Nephron progenitor cell (in vitro differentiated cells): ENCODE data around the gene HSPA5.
"Not testable (repeated sequence)": the region's sequence is repeated elsewhere in the genome, so short reads cannot be mapped to it uniquely, and the experiment has no call there.

Source experiments
- DNase-seq: peaks from one replicate; pipeline ENCODE4 v3.0.0; 2021
- H3K27ac Mint-ChIP-seq: 2 replicates; pipeline ENCODE4 v1.8.0; 2021; ENCODE audit warnings: mild to moderate bottlenecking, moderate library complexity, mixed read lengths
- H3K27me3 Mint-ChIP-seq: 2 replicates; pipeline ENCODE4 v1.8.0; 2021; ENCODE audit warnings: mild to moderate bottlenecking, low read depth, mixed read lengths; ENCODE audit not compliant: poor library complexity
- H3K36me3 Mint-ChIP-seq: 2 replicates; pipeline ENCODE4 v1.8.0; 2021; ENCODE audit warnings: low read depth, mixed read lengths
- H3K4me1 Mint-ChIP-seq: 2 replicates; pipeline ENCODE4 v1.8.0; 2021; ENCODE audit warnings: mixed read lengths
- H3K4me3 Mint-ChIP-seq: 2 replicates; pipeline ENCODE4 v1.8.0; 2021; ENCODE audit warnings: mild to moderate bottlenecking, moderate library complexity, mixed read lengths
- H3K9me3 Mint-ChIP-seq: 2 replicates; pipeline ENCODE4 v1.8.0; 2021; ENCODE audit warnings: mild to moderate bottlenecking, moderate library complexity, mixed read lengths
- TF ChIP-seq, protein P1 (sequence below): fragments of 200-600 bp; sonication (generic); IDR thresholded peaks from 2 replicates; pipeline ENCODE4 v1.5.0; 2021; ENCODE audit warnings: antibody characterized with exemption

Gene HSPA5

DNA sequence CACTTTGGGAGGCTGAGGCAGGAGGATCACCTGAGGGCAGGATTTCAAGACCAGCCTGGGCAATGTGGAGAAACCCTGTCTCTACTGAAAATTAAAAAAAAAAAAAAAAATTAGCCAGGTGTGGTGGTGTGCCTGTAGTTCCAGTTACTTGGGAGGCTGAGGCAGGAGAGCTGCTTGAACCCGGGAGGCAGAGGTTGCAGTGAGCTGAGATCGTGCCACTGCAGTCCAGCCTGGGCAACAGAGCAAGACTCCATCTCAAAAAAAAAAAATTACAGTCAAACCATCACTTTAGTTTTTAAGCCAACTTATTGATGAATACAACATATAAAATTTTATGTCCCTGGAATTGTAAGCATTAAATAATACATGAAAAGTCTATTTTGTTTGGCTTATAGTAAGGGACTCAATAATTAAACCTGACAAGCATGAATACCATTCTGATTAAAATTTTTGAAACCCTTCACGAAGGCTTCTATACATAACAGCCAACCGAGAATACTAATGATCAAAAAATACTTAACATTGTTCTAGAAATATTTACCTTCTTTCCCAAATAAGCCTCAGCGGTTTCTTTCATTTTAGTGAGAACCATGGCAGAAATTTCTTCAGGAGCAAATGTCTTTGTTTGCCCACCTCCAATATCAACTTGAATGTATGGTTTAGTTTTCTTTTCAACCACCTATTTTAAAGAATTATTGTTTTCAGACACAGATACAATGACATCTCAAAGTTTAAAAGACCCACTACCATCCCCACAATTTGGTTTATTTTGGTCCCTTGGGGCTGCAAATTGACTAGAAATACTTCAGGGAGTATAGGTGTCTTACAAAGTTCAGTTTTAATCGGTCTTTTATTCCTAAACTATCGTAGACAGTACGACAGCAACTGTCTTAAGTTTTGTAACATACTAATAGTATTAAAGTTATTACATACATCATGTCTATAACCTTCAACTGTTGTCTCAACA, 1.2 kb downstream of the HSPA5 start:
- Mint-ChIP-seq H3K27me3 (peaks cover 5% of the 10 kb centered on the region), H3K9me3 (no peaks in the 10 kb centered on the region), H3K36me3 (peaks cover 59% of the 10 kb centered on the region), H3K4me1 (peaks cover 53% of the 10 kb centered on the region), H3K27ac (peak overlapping the region; percentile 99), H3K4me3 (peak overlapping the region; percentile 94)
- DNase-seq: no peak
- TF ChIP-seq, protein P1, sequence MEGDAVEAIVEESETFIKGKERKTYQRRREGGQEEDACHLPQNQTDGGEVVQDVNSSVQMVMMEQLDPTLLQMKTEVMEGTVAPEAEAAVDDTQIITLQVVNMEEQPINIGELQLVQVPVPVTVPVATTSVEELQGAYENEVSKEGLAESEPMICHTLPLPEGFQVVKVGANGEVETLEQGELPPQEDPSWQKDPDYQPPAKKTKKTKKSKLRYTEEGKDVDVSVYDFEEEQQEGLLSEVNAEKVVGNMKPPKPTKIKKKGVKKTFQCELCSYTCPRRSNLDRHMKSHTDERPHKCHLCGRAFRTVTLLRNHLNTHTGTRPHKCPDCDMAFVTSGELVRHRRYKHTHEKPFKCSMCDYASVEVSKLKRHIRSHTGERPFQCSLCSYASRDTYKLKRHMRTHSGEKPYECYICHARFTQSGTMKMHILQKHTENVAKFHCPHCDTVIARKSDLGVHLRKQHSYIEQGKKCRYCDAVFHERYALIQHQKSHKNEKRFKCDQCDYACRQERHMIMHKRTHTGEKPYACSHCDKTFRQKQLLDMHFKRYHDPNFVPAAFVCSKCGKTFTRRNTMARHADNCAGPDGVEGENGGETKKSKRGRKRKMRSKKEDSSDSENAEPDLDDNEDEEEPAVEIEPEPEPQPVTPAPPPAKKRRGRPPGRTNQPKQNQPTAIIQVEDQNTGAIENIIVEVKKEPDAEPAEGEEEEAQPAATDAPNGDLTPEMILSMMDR: no peak

DNA sequence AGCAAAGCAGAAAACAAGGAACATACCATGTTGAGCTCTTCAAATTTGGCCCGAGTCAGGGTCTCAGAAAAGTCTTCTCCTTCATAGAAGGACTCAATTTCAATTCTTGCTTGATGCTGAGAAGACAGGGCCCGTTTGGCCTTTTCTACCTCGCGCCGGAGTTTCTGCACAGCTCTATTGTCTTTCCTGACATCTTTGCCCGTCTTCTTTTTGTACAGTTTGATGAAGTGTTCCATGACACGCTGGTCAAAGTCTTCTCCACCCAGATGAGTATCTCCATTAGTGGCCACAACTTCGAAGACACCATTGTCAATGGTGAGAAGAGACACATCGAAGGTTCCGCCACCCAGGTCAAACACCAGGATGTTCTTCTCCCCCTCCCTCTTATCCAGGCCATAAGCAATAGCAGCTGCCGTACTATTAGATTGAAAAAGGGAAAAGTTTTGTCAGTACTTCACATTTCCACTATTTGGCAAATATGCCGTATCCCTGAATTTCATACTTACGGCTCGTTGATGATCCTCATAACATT, 2.2 kb downstream of the HSPA5 start:
- Mint-ChIP-seq H3K36me3 (peaks cover 60% of the 10 kb centered on the region), H3K4me1 (peaks cover 53% of the 10 kb centered on the region), H3K27me3 (peaks cover 4% of the 10 kb centered on the region), H3K9me3 (no peaks in the 10 kb centered on the region), H3K27ac (peak overlapping the region; percentile 90), H3K4me3 (peak overlapping the region; percentile 94)
- TF ChIP-seq, protein P1: no peak
- DNase-seq: no peak

DNA sequence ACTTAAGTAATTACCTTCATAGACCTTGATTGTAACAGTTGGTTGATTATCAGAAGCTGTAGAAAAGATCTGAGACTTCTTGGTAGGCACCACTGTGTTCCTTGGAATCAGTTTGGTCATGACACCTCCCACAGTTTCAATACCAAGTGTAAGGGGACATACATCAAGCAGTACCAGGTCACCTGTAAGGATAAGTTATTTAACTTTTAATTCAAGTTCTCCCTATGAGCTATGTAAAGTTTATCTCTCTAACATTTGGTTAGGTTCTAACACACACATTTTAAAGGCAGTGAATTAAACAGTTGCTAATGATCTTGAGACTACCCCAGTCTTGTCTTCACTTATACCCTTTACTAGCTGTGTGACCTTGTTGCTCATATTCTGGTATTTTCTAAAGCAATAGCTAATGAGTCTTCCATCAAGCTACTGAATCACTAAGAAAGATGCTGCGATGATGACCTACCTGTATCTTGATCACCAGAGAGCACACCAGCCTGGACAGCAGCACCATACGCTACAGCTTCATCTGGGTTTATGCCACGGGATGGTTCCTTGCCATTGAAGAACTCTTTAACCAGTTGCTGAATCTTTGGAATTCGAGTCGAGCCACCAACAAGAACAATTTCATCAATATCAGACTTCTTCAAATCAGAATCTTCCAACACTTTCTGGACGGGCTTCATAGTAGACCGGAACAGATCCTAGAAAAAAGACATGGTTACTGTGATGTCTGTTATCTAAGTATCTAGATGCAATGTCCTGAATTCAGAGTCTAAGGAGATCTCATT, 2.8 kb downstream of the HSPA5 start:
- Mint-ChIP-seq H3K4me3 (peak overlapping the region; percentile 94), H3K4me1 (peaks cover 53% of the 10 kb centered on the region), H3K27ac (peak overlapping the region; percentile 90), H3K27me3 (peaks cover 4% of the 10 kb centered on the region), H3K36me3 (peaks cover 66% of the 10 kb centered on the region), H3K9me3 (no peaks in the 10 kb centered on the region)
- TF ChIP-seq, protein P1: no peak
- no peak for DNase-seq

DNA sequence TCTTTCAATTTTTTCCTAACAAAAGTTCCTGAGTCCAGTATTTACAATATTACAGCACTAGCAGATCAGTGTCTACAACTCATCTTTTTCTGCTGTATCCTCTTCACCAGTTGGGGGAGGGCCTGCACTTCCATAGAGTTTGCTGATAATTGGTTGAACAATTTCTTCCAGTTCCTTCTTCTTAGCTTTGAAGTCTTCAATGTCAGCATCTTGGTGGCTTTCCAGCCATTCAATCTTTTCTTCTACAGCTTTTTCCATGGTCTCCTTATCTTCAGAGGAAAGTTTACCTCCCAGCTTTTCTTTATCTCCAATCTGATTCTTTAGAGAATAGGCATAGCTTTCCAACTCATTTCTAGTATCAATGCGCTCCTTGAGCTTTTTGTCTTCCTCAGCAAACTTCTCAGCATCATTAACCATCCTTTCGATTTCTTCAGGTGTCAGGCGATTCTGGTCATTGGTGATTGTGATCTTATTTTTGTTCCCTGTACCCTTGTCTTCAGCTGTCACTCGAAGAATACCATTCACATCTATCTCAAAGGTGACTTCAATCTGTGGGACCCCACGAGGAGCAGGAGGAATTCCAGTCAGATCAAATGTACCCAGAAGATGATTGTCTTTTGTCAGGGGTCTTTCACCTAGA, 4.5 kb downstream of the HSPA5 start:
- not testable (repeated sequence) for DNase-seq, H3K9me3 Mint-ChIP-seq, H3K27me3 Mint-ChIP-seq
- Mint-ChIP-seq H3K36me3 (peaks cover 75% of the 10 kb centered on the region), H3K4me3 (peak overlapping the region; percentile 94), H3K4me1 (peaks cover 47% of the 10 kb centered on the region), H3K27ac (peak overlapping the region; percentile 2)

DNA sequence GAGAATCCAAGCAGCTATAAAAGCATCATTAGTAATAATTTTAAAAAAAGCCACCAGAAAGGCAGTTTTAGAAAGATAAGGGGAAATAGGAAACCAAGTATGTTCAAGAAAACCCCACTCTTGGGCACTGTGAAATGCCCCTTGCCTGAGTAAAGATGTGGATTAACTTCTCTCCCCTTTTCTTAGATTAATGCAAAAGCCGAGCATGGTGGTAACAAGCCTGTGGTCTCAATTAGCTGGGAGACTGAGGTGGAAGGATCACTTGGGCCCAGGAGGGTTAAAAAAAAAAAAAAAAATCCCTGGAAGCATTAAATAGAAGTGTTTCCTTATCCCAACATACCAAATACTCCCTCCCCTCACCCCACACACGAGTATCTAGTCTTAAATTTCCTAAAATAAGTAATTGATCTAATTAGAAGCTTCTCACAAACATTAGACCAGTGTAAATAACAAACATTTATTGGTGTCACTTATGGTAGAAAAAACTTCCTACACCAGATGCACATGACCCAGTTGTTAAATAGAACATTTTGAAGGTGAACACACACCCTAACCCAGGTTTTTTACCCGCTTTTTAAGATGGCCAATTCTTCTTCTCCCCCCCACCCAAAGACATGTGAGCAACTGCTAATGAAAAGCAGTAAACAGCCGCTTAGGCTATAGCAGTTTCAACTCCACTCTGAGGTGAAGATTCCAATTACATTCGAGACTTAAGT, 5.2 kb downstream of the HSPA5 start:
- DNase-seq: no peak
- peaks cover 45% of the 10 kb centered on the region for H3K4me1 Mint-ChIP-seq
- peaks cover 1% of the 10 kb centered on the region for H3K27me3 Mint-ChIP-seq
- H3K27ac Mint-ChIP-seq: peak overlapping the region; percentile 68
- H3K9me3 Mint-ChIP-seq: no peaks in the 10 kb centered on the region
- TF ChIP-seq, protein P1: no peak
- H3K4me3 Mint-ChIP-seq: peak overlapping the region; percentile 94
- peaks cover 73% of the 10 kb centered on the region for H3K36me3 Mint-ChIP-seq

DNA sequence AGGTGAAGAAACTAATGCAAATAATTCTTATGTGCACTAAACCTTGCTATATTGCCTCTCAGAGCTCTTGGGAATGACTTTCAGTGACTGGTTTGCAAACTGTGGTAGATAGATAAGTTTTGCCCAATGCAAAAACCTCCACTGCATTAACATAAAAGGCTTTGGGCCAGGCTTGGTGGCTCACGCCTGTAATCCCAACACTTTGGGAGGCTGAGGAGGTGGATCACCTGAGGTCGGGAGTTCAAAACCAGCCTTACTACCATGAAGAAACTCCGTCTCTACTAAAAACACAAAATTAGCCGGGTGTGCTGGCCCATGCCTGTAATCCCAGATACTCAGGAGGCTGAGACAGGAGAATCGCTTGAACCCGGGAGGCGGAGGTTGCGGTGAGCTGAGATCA, 7.0 kb downstream of the HSPA5 start:
- not testable (repeated sequence) for H3K27me3 Mint-ChIP-seq, H3K4me3 Mint-ChIP-seq, H3K9me3 Mint-ChIP-seq, DNase-seq, H3K27ac Mint-ChIP-seq
- Mint-ChIP-seq H3K4me1 (peaks cover 40% of the 10 kb centered on the region), H3K36me3 (peaks cover 63% of the 10 kb centered on the region)
